ENCODE results near the gene JPH2.

- TF ChIP-seq CTCF (IDR thresholded peaks at IDR 0.05; ENCODE audit: insufficient read depth, low read length, poor library complexity, severe bottlenecking) (no peak), EZH2phosphoT487 (conservative IDR thresholded peaks at IDR 0.05; ENCODE audit: low read length) (no peak)
Measured at GRCh38 chr20:44196271-44196670, 9.3 kb upstream of the JPH2 start.

Measured in SU-DHL-6 (cell line).